IPS DF 6.9 (cell line): ENCODE data around the gene ZNF687.

Source experiments
- DNase-seq: peaks from one replicate; pipeline ENCODE4 v3.0.0-alpha.2; 2013; ENCODE audit warnings: low read depth, low spot score
- H3K27ac ChIP-seq: one replicate; pipeline ENCODE4 v1.5.1; 2013; ENCODE audit warnings: low read length, control low read depth
- H3K27me3 ChIP-seq: 2 replicates; pipeline ENCODE4 v1.6.1; 2013; ENCODE audit warnings: mild to moderate bottlenecking, low read length; ENCODE audit not compliant: control insufficient read depth, insufficient read depth
- H3K36me3 ChIP-seq: 2 replicates; pipeline ENCODE4 v1.6.1; 2013; ENCODE audit warnings: low read length; ENCODE audit not compliant: control insufficient read depth, insufficient read depth
- H3K4me1 ChIP-seq: 2 replicates; pipeline ENCODE4 v1.6.1; 2013; ENCODE audit warnings: low read length; ENCODE audit not compliant: control insufficient read depth, insufficient read depth
- H3K4me3 ChIP-seq: 2 replicates; pipeline ENCODE4 v1.5.1; 2013; ENCODE audit warnings: mild to moderate bottlenecking, low read length
- H3K9me3 ChIP-seq: 2 replicates; pipeline ENCODE4 v1.6.1; 2013; ENCODE audit warnings: low read length, inconsistent platforms; ENCODE audit not compliant: control insufficient read depth, insufficient read depth
- WGBS: extraction: QIAGEN DNeasy Blood & Tissue Kit; methylation state at CpG from one replicate; pipeline ENCODE4 v1.1.7; 2013; ENCODE audit warnings: mixed read lengths, missing lambda C conversion rate; ENCODE audit not compliant: insufficient read length, insufficient coverage; 5-methylcytosine and 5-hydroxymethylcytosine counted together

The ZNF687 gene

DNA sequence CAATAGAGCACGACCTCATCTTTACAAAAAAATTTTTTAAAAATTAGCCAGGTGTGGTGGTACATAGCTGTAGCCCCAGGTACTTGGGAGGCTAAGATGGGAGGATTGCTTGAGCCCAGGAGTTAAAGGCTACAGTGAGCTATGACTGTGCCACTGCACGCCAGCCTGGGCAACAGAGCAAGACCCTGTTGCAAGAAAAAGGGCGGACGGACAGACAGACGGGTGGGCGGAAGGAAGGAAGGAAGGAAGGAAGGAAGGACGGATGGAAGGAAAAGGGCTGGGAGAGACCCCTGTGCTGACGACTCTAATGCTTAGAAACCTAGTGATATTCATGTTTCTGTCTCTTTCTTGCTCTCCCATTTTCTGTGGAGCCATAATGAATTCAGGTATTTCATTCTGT, 30.7 kb downstream of the ZNF687 start:
- no peaks in the 10 kb centered on the region for H3K36me3 ChIP-seq
- no CpG with 5 or more reads among the region's 8 CpGs for WGBS

DNA sequence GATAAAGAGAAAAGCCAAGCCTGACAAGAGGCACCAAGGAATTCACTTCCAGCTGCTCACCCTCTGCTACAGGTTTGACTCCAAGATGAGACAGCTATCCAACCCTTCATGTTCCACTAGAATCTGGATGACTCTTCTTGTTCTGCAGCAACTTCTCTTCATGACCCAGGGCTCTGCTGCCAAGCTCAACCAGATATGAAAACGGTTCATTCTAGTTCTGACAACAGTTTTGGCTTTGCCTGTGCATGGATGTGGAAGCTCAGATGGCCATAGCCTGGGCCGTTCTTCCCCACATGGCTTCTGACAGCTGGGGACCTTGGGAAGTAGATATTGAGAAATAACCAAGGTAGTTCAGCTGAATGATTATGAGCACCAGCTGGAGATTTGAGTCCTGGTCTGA, 31.4 kb downstream of the ZNF687 start:
- Histone ChIP-seq H3K36me3 (no peaks in the 10 kb centered on the region), H3K4me3 (no peak overlapping the region), H3K27me3 (no peaks in the 10 kb centered on the region), H3K27ac (no peak overlapping the region), H3K4me1 (no peaks in the 10 kb centered on the region), H3K9me3 (no peaks in the 10 kb centered on the region)
- no CpG with 5 or more reads among the region's 2 CpGs for WGBS
- DNase-seq = no peak

More for the DNA sequence above, 30.7 kb downstream of the ZNF687 start:
- no peak for DNase-seq
- no peaks in the 10 kb centered on the region for H3K9me3 ChIP-seq
- H3K27ac ChIP-seq = no peak overlapping the region
- H3K27me3 ChIP-seq = no peaks in the 10 kb centered on the region
- no peak overlapping the region for H3K4me3 ChIP-seq
- H3K4me1 ChIP-seq = no peaks in the 10 kb centered on the region

DNA sequence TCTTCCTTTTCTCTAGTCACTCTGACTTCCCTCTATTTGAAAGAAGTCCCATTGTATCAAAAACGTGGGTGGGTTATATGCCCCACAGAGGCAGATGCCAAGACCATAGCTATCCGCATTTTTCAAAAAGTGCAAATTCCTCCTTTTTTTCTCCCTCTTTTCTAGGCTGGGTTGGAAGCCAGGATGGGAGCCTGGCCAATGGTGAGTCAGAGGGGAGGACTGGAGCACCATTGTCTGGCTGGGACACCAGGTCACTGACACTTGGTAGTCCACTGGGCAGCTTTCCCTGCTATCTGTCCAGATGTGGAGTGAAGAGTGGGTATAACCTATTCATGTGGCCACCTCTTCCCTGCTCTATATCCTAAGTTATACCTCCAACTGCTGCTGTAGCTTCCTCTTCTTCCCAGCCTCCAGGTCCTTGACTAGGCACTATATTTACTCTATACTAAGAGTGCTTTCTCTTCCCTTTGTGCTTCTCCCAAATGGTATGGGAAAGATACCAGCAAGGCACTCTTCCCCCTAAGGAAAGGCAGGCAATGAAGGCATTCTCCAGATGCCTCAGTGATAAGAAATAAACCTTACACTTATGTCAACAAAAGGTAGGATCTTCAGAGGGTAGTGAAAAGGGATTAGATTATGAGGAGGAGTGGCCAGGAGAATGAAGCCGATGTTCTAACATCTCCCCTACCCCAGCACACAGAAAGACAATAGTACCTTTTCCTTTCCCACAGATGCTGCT, 32.2 kb downstream of the ZNF687 start:
- no peak overlapping the region for H3K27ac ChIP-seq
- no peak for DNase-seq

DNA sequence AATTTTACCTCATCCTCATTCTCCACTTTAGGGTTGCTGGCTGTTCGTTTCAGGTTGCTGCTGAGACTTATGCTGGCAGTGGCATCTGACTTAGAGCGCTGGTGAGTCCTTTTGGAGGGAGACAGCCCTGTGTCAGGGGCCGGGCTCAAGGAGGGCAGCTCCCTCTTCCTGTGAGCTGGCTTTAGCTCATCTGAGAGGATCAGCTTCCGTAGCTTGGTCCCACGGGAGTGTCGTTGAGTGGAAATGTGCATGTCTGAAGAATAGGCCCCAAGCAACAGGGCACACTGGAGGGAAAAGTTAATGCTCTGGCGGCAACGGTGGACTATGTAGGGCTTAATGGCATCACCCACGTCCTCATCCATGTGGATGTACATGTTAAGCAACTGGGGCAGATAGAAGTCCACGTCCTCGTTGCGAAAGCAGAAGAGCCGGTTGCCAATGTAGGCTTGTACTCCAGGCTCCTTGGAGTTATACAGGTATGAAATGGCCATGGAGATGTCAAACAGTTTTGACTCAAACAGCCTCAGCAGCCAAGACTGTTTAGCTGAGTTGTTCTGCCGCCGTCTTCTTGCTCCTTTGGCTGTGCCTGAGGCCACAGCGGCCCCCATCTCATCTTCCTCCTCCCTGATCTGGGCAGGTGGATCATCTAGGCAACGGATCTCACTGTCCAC, 33.6 kb downstream of the ZNF687 start:
- Histone ChIP-seq H3K36me3 (no peaks in the 10 kb centered on the region), H3K27me3 (no peaks in the 10 kb centered on the region), H3K4me1 (no peaks in the 10 kb centered on the region), H3K27ac (no peak overlapping the region), H3K4me3 (no peak overlapping the region), H3K9me3 (no peaks in the 10 kb centered on the region)
- DNase-seq = no peak
- no CpG with 5 or more reads among the region's 17 CpGs for WGBS

More for the DNA sequence above, 32.2 kb downstream of the ZNF687 start:
- H3K36me3 ChIP-seq = no peaks in the 10 kb centered on the region
- no peak overlapping the region for H3K4me3 ChIP-seq
- no peaks in the 10 kb centered on the region for H3K4me1 ChIP-seq
- WGBS = no CpG with 5 or more reads among the region's 3 CpGs
- H3K9me3 ChIP-seq = no peaks in the 10 kb centered on the region
- H3K27me3 ChIP-seq = no peaks in the 10 kb centered on the region

DNA sequence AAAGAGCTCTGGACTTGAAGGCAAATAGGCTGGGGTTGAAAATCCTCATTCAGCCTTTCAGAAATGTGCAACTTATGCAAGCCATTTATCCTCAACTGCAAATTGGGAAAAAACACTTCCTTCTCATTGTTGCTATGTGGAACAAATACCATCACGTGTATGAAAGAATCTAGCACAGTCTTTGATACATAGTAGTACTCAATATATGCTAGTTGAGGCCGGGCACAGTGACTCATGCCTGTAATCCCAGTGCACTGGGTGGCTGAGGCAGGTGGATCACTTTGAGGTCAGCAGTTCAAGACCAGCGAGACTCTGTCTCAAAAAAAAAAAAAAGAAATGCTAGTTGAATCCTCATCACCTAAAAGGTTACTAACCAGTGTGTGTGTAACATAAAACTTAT, 36.9 kb downstream of the ZNF687 start:
- Histone ChIP-seq H3K27me3 (no peaks in the 10 kb centered on the region), H3K27ac (no peak overlapping the region), H3K4me1 (no peaks in the 10 kb centered on the region), H3K36me3 (no peaks in the 10 kb centered on the region; the same call in 1 of the 2 replicates), H3K9me3 (no peaks in the 10 kb centered on the region), H3K4me3 (no peak overlapping the region)
- no CpG with 5 or more reads among the region's 3 CpGs for WGBS
- no peak for DNase-seq

DNA sequence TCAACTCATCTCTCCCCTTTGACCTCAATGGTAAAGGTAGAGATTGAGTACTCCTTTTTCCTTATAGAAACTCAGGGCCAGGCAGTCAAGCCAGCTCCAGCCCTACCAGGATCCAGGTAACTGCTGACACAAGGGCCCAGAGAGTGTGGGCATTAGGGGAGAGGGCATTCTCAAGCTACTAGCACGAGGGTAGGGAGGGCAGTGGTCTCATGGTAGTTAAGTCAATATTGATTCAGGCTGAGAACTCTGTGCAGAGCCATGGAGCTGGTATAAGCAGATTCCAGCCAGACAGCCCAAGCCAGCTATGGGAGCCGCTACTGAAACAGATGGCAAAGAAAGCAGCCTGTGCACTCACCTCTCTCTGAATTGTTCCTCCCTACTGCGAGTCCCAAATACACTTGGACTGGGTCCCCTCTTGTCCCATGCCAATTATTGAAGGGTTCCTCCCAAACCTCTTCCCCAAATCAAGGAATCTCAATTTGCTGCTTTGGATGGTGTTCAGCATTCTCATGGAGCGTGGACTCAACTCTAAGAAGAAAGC, 42.4 kb downstream of the ZNF687 start:
- Histone ChIP-seq H3K36me3 (no peaks in the 10 kb centered on the region; the same call in 1 of the 2 replicates), H3K27ac (no peak overlapping the region), H3K4me1 (no peaks in the 10 kb centered on the region), H3K9me3 (no peaks in the 10 kb centered on the region), H3K27me3 (no peaks in the 10 kb centered on the region), H3K4me3 (no peak overlapping the region)
- DNase-seq = no peak
- no CpG with 5 or more reads among the region's 4 CpGs for WGBS

DNA sequence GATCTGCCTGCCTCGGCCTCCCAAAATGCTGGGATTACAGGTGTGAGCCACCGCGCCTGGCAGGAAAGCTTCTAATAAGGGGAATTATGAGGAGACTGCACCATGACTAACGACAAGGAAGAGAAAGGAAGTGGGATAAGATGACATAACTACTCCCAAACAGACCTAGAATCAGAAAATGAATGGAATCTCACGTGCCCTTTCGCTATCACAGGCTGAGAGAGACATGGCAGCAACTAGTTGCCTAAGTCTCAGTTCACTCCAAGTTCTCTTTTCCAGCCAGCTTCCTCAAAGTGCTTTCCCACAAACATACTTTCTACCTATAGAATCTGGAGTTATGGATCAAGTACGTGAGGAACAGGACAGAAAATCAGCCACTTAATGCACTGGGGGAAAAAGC, 43.1 kb downstream of the ZNF687 start:
- Histone ChIP-seq H3K36me3 (no peaks in the 10 kb centered on the region; the same call in 1 of the 2 replicates), H3K9me3 (no peaks in the 10 kb centered on the region), H3K27ac (no peak overlapping the region), H3K27me3 (no peaks in the 10 kb centered on the region), H3K4me3 (no peak overlapping the region), H3K4me1 (no peaks in the 10 kb centered on the region)
- DNase-seq = no peak
- no CpG with 5 or more reads among the region's 7 CpGs for WGBS

DNA sequence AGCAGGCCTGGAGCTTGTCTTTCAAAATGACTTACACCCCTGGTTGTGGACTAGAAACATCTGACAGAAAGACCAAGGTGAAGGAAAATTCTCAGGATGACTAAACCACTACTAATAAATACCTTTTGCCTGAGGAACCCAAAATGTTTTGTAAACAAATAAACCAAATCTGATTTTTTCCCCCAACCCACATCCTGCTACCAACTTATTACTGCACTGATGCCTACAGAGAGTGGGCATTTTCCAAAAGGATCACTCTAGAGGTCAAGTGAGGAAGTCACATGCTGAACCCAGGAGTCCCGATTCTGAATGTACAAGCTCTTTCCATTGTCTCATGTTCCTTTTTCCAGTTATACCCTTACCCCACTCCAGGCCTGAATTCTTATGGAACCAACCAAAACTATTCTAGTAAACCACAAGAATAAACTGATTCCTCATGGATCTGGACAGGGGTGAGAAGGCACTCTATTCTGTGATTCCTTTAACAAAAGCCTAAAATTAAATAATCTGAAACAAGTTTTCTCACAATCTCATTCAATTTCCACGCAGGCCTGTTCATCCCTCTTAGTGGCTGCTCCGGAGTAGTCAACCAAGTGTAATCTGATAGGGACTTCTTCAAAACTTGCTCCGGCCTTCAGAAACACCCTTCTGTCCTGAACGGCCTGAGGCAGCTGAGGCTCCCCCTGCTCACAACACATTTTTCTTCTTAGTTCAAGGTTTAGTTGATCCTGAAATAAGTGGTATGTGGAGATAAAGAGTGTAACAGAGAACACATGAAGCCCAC, 43.7 kb downstream of the ZNF687 start:
- Histone ChIP-seq H3K36me3 (no peaks in the 10 kb centered on the region; the same call in 1 of the 2 replicates), H3K4me1 (no peaks in the 10 kb centered on the region), H3K9me3 (no peaks in the 10 kb centered on the region), H3K4me3 (no peak overlapping the region), H3K27me3 (no peaks in the 10 kb centered on the region), H3K27ac (no peak overlapping the region)
- no peak for DNase-seq
- WGBS = no CpG with 5 or more reads among the region's 5 CpGs

DNA sequence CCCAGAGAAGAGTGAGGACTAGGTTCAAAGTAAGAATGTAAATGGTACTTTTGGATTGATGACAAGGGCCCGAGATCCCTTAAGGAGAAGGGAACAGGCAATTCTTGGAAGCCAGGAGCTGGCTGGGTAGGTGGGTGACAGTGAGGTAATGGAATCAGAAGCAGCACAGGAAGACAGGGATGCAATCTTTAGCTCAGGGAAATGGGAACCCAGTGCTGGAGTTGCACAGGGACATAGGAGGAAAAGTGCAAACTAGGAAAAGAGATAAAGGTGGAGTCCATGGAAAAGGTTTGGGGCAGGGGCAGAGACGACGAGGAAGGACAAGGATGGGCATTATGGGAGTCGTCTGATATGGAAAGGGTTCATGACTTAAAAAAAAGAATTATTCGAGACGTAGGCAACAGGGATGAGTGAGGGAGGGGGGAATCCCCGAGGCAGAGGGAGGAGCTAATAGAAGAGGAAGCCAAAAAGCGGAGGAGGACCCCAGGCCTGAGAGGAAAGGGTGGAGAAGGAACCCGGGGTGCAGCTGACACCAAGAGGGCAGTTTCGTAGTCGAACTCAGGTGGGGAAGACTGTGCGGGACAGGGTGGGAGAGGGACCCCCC, 44.6 kb downstream of the ZNF687 start:
- no CpG with 5 or more reads among the region's 12 CpGs for WGBS
- H3K9me3 ChIP-seq = no peaks in the 10 kb centered on the region
- no peaks in the 10 kb centered on the region; the same call in 1 of the 2 replicates for H3K36me3 ChIP-seq
- no peak for DNase-seq
- no peaks in the 10 kb centered on the region for H3K27me3 ChIP-seq
- H3K4me3 ChIP-seq = peak overlapping the region; percentile 66
- no peaks in the 10 kb centered on the region for H3K4me1 ChIP-seq
- H3K27ac ChIP-seq = no peak overlapping the region
